ENCODE data around the gene WNT1. TPM values are rescaled to one million over a fixed set of nuclear protein-coding genes. Genes with fewer than 3 reads are reported as not detected.

WNT1 gene
- total and polyA plus RNA-seq, 2 of the 4 experiments (the other 2 are of a cell fraction): not detected

DNA sequence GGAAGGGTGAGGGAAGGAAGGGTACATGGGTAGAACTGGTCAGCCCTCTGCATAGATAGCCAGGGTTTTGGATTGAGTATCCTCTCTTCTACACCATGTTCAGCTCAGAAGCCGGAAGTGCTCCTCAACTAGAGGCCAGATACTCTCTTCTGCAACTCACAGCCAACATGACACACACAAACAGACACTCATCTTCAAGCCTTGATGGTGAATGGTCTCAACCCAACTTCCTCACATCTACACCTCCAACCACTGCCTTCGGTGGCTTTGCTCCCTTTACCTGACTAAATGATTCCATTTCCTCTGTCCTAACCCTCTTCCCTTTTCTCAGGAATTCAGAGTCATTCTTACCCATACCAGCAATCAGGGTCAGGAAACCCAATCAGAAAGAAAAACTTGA lies 45.2 kb upstream of the WNT1 start:
- Histone ChIP-seq H3K4me2 (ENCODE audit: low read depth, low read length) (no peak overlapping the region), H3K9me3 (ENCODE audit: control insufficient read depth, insufficient read depth, low read length) (no peaks in the 10 kb centered on the region), H4K8ac (ENCODE audit: low read depth in 2 of 2, low read length in 2 of 2) (no peak overlapping the region), H2AK5ac (ENCODE audit: low read depth, low read length) (no peak overlapping the region), H3K79me1 (ENCODE audit: low read depth in 1 of 2, low read length in 2 of 2) (peaks cover 16 to 65% of the 10 kb centered on the region in 2 experiments; a peak in 3 of 4 replicates), H4K20me1 (ENCODE audit: insufficient read depth, low read length) (peaks cover 39% of the 10 kb centered on the region), H3K4ac (ENCODE audit: low read depth, low read length) (no peak overlapping the region), H2BK15ac (ENCODE audit: low read depth, low read length) (no peak overlapping the region), H2BK120ac (ENCODE audit: low read depth, low read length) (no peak overlapping the region), H3K9me1 (ENCODE audit: insufficient read depth, low read length) (peaks cover 10% of the 10 kb centered on the region), H3K36me3 (ENCODE audit: control insufficient read depth, insufficient read depth, low read length) (peaks cover 40% of the 10 kb centered on the region), H3K14ac (replicated peaks; ENCODE audit: low read depth, low read length) (no peak overlapping the region), H2BK20ac (ENCODE audit: low read depth, low read length) (no peak overlapping the region), H3K27me3 (ENCODE audit: control insufficient read depth, insufficient read depth, low read length) (no peaks in the 10 kb centered on the region), H3K9ac (ENCODE audit: low read depth, low read length) (no peak overlapping the region), H3K4me3 (ENCODE audit: insufficient read depth, low read depth, low read length) (no peak overlapping the region), H4K5ac (ENCODE audit: low read depth, low read length) (no peak overlapping the region), H3K56ac (ENCODE audit: extremely low read depth, insufficient read depth, low read length) (no peak overlapping the region), H2AK9ac (replicated peaks; ENCODE audit: low read depth, low read length, poor library complexity) (no peak overlapping the region), H3K27ac (ENCODE audit: insufficient read depth, low read length) (no peak overlapping the region), H2AFZ (replicated peaks; ENCODE audit: low read length, poor library complexity) (no peak overlapping the region), H4K91ac (ENCODE audit: insufficient read depth, low read depth, low read length) (no peak overlapping the region), H2BK5ac (ENCODE audit: low read depth, low read length, poor library complexity, severe bottlenecking) (no peak overlapping the region), H3K23ac (ENCODE audit: low read depth, low read length) (no peak overlapping the region), H3K4me1 (ENCODE audit: control insufficient read depth, insufficient read depth, low read length) (peaks cover 13% of the 10 kb centered on the region), H3K18ac (ENCODE audit: low read depth, low read length) (no peak overlapping the region)
- ChIA-PET CTCF (no interaction called here), POLR2A (ENCODE audit: unreplicated experiment) (interaction anchor here (0.6 kb wide), 1 partner anchor 17 kb away, joined by 9 read pairs; no protein-coding TSS in a partner anchor)
- DNase-seq: no peak
- WGBS, 2 experiments (ENCODE audit: extremely low coverage in 2 of 2, insufficient read length in 1 of 2): 100% methylated on average over 2 of the region's 2 CpGs; no CpG with 5 or more reads in 1 of the 2 experiments
- TF ChIP-seq, protein P1, sequence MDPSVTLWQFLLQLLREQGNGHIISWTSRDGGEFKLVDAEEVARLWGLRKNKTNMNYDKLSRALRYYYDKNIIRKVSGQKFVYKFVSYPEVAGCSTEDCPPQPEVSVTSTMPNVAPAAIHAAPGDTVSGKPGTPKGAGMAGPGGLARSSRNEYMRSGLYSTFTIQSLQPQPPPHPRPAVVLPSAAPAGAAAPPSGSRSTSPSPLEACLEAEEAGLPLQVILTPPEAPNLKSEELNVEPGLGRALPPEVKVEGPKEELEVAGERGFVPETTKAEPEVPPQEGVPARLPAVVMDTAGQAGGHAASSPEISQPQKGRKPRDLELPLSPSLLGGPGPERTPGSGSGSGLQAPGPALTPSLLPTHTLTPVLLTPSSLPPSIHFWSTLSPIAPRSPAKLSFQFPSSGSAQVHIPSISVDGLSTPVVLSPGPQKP (IDR thresholded peaks at IDR 0.05; ENCODE audit: borderline replicate concordance, low read depth, low read length): no peak
- TF ChIP-seq NFE2L2 (IDR thresholded peaks at IDR 0.05; ENCODE audit: low read depth, low read length) (no peak), RFX5 (IDR thresholded peaks at IDR 0.05; ENCODE audit: low read depth, low read length) (no peak), MXI1 (IDR thresholded peaks at IDR 0.05; ENCODE audit: borderline replicate concordance, low read depth, low read length) (no peak), POLR2A (IDR thresholded peaks at IDR 0.05; ENCODE audit: low read depth, low read length) (no peak), FOS (IDR thresholded peaks at IDR 0.05; ENCODE audit: low read depth, low read length) (no peak), RAD21 (IDR thresholded peaks at IDR 0.05; ENCODE audit: low read length) (no peak), MAFK (IDR thresholded peaks at IDR 0.05; ENCODE audit: low read depth, low read length) (no peak), CTCF (conservative IDR thresholded peaks at IDR 0.05; ENCODE audit: low read depth, low read length) (no peak), CHD1 (IDR thresholded peaks at IDR 0.05; ENCODE audit: low read depth, low read length) (no peak), USF2 (IDR thresholded peaks at IDR 0.05; ENCODE audit: low read depth, low read length) (no peak), CEBPB (IDR thresholded peaks at IDR 0.05; ENCODE audit: low read depth, low read length) (no peak), BHLHE40 (IDR thresholded peaks at IDR 0.05; ENCODE audit: low read depth, low read length) (no peak), RCOR1 (IDR thresholded peaks at IDR 0.05; ENCODE audit: insufficient replicate concordance, low read length) (no peak), MAZ (IDR thresholded peaks at IDR 0.05; ENCODE audit: borderline replicate concordance, low read depth, low read length) (no peak), SMC3 (IDR thresholded peaks at IDR 0.05; ENCODE audit: low read depth, low read length) (no peak)
- BruUV-seq (replicated peaks): no TSS peak
- intact Hi-C loops (cut with micrococcal nuclease) (no loop called here), in situ Hi-C loops (cut with MboI; ENCODE audit: low sequenced_read_pairs) (no loop called here), dilution Hi-C loops (cut with HindIII; ENCODE audit: low sequenced_read_pairs, unreplicated experiment) (no loop called here)
- ATAC-seq (ENCODE audit: low read depth): no peak

Data from IMR-90 (cell line).